ENCODE data around the gene ACTR3. TPM values are rescaled to one million over a fixed set of nuclear protein-coding genes. Genes with fewer than 3 reads are reported as not detected.

ACTR3 gene
- total and polyA plus RNA-seq, 10 of the 15 experiments (the other 5 are each of a cell fraction or from before 2014, with no cell fraction given), result 79.1 to 616 (median 471) TPM

- TF ChIP-seq ZNF592 (IDR thresholded peaks at IDR 0.05) (no peak), PAX8 (IDR thresholded peaks at IDR 0.05) (no peak), JUNB (IDR thresholded peaks at IDR 0.05) (0 out of 2 replicates have a peak, but pooled peaks have one; percentile 24), MYB (IDR thresholded peaks at IDR 0.05; ENCODE audit: borderline replicate concordance, low read depth, low read length) (no peak), ATF7 (IDR thresholded peaks at IDR 0.05; ENCODE audit: low read depth) (no peak), SMARCA5 (IDR thresholded peaks at IDR 0.05) (peak; percentile 39; the same call in 1 of the 2 replicates), SUPT20H (IDR thresholded peaks at IDR 0.05; ENCODE audit: borderline replicate concordance, control insufficient read depth, low read depth, low read length) (no peak), YY1 (IDR thresholded peaks at IDR 0.05; ENCODE audit: low read depth, low read length) (no peak)
Measured at GRCh38 chr2:114005110-114005783, 115.4 kb downstream of the ACTR3 start (continued).

- ATAC-seq (no peak), FAIRE-seq (no peak), DNase-seq (ENCODE audit: low read depth, low spot score) (no peak)
- intact Hi-C loops (cut with micrococcal nuclease; ENCODE audit: unreplicated experiment), result no loop called here
- Histone ChIP-seq H3K4me3 (no peak overlapping the region), H3K4me2 (ENCODE audit: control insufficient read depth, insufficient read depth) (no peak overlapping the region), H3K27me3 (replicated peaks in 1 of 2; ENCODE audit: control insufficient read depth in 2 of 2, insufficient read depth in 2 of 2, low read length in 1 of 2) (peaks cover 0 to 1% of the 10 kb centered on the region in 2 experiments; a peak in 2 of 4 replicates), H3K4me1 (ENCODE audit: control insufficient read depth, insufficient read depth, low read length) (peaks cover 6% of the 10 kb centered on the region; the same call in 1 of the 2 replicates), H3K79me2 (ENCODE audit: control insufficient read depth, insufficient read depth, low read length) (no peaks in the 10 kb centered on the region), H2AFZ (ENCODE audit: control insufficient read depth, low read depth, low read length) (no peak overlapping the region), H3K36me3 (ENCODE audit: control insufficient read depth in 2 of 2, insufficient read depth in 2 of 2, low read length in 1 of 2) (no peaks in the 10 kb centered on the region), H3K9me3 (replicated peaks; ENCODE audit: control insufficient read depth, insufficient read depth, low read length) (no peaks in the 10 kb centered on the region), H4K20me1 (ENCODE audit: control insufficient read depth, insufficient read depth) (no peaks in the 10 kb centered on the region), H3K27ac (ENCODE audit: control insufficient read depth, insufficient read depth) (no peak overlapping the region), H3K9ac (ENCODE audit: control insufficient read depth, insufficient read depth, low read length) (no peak overlapping the region)
- ChIA-PET CTCF (no interaction called here), SMC1A (ENCODE audit: uncharacterized antibody, unreplicated experiment) (no interaction called here), RAD21 (ENCODE audit: unreplicated experiment) (interaction anchor here (0.6 to 1.2 kb wide), 2 partner anchors 29 to 293 kb away, joined by 3 to 4 read pairs; no protein-coding TSS in a partner anchor), POLR2A (no interaction called here)
- TF ChIP-seq CEBPB (IDR thresholded peaks at IDR 0.05; ENCODE audit: borderline replicate concordance in 1 of 2, low read depth in 2 of 2, low read length in 2 of 2) (no peak), RELB (IDR thresholded peaks at IDR 0.05; ENCODE audit: low read depth) (no peak), MTA3 (IDR thresholded peaks at IDR 0.05; ENCODE audit: borderline replicate concordance, low read length) (no peak), PAX5 (IDR thresholded peaks at IDR 0.05; ENCODE audit: borderline replicate concordance, low read depth, low read length) (no peak), USF1 (IDR thresholded peaks at IDR 0.05; ENCODE audit: borderline replicate concordance, extremely low read length, insufficient read depth, low read depth, low read length) (no peak)
- in situ Hi-C loops (cut with MboI), result no loop called here
- 93% methylated on average over 3 of the region's 3 CpGs for WGBS (ENCODE audit: insufficient coverage, insufficient replicate concordance, low lambda C conversion rate, missing lambda C conversion rate)
- no TSS peak for BruUV-seq (replicated peaks)
Measured at GRCh38 chr2:114006460-114006859, 116.6 kb downstream of the ACTR3 start.
